GM12878 (cell line): ENCODE data around the gene VPS13C. TPM values are rescaled to one million over a fixed set of nuclear protein-coding genes. Genes with fewer than 3 reads are reported as not detected.
"Not testable (repeated sequence)": the region's sequence is repeated elsewhere in the genome, so short reads cannot be mapped to it uniquely, and the experiment has no call there.

Experiments used
- ATAC-seq: fragments of 200-7000 bp; cut with Tn5 transposase; 3 replicates; pipeline ENCODE4 v1.9.1; 2020; ENCODE audit warnings: mild to moderate bottlenecking, moderate library complexity
- BruUV-seq: library from RNA; stranded (reverse); fragments of 400-500 nt; replicated peaks from 2 replicates; lab custom pipeline; 2021; lab: Mats Ljungman, UMichigan
- CTCF ChIA-PET: fragments of 300-600 bp; sonication (Branson Sonifier 250); formaldehyde crosslinking; extraction: SDS; loops from one replicate; lab custom pipeline; 2021; ENCODE audit warnings: inconsistent platforms; lab: Yijun Ruan, JAX
- POLR2A ChIA-PET: fragments of 350-600 bp; formaldehyde crosslinking; extraction: SDS; loops from one replicate; lab custom pipeline; 2021; ENCODE audit warnings: inconsistent platforms; lab: Charles Lee
- RAD21 ChIA-PET: fragments of 300-600 bp; sonication (Branson Sonifier 250); formaldehyde crosslinking; loops from one replicate; lab custom pipeline; 2023; ENCODE audit warnings: antibody characterized with exemption; ENCODE audit not compliant: unreplicated experiment; lab: Charles Lee
- SMC1A ChIA-PET: fragments of 300-600 bp; sonication (Branson Sonifier 250); formaldehyde crosslinking; loops from one replicate; lab custom pipeline; 2023; ENCODE audit not compliant: unreplicated experiment, uncharacterized antibody; lab: Charles Lee
- DNase-seq: peaks from one replicate; pipeline ENCODE4 v3.0.0-alpha.2; 2011; ENCODE audit warnings: low read depth, low spot score
- FAIRE-seq: peaks from 3 replicates; lab custom pipeline; 2011; peaks lifted over from hg19 to GRCh38; lab: Jason Lieb, UNC
- H2AFZ ChIP-seq: 2 replicates; pipeline ENCODE4 v1.6.0; 2011; ENCODE audit warnings: low read depth, low read length, control low read depth; ENCODE audit not compliant: control insufficient read depth
- H3K27ac ChIP-seq: 2 replicates; pipeline ENCODE4 v1.5.1; 2011; ENCODE audit warnings: control low read depth; ENCODE audit not compliant: control insufficient read depth, insufficient read depth
- H3K27me3 ChIP-seq, 2 experiments: replicated peaks in 1 of 2; 2 replicates each; pipeline versions ENCODE4 v1.6.0 to v1.6.1; 2011; ENCODE audit warnings: low read length in 1 of 2; ENCODE audit not compliant: control insufficient read depth in 2 of 2, insufficient read depth in 2 of 2
- H3K36me3 ChIP-seq, 2 experiments: 2 replicates each; pipeline ENCODE4 v1.5.1; 2011; ENCODE audit warnings: low read length in 1 of 2; ENCODE audit not compliant: control insufficient read depth in 2 of 2, insufficient read depth in 2 of 2
- H3K4me1 ChIP-seq: 2 replicates; pipeline ENCODE4 v1.6.1; 2011; ENCODE audit warnings: mild to moderate bottlenecking, low read length, moderate library complexity, mixed read lengths; ENCODE audit not compliant: control insufficient read depth, insufficient read depth
- H3K4me2 ChIP-seq: 2 replicates; pipeline ENCODE4 v1.6.0; 2011; ENCODE audit warnings: control low read depth; ENCODE audit not compliant: control insufficient read depth, insufficient read depth
- H3K4me3 ChIP-seq: fragments of 200-600 bp; sonication (generic); 2 replicates; pipeline ENCODE4 v1.5.1; 2016
- H3K79me2 ChIP-seq: 2 replicates; pipeline ENCODE4 v1.6.0; 2011; ENCODE audit warnings: low read length; ENCODE audit not compliant: control insufficient read depth, insufficient read depth
- H3K9ac ChIP-seq: 2 replicates; pipeline ENCODE4 v1.8.0; 2011; ENCODE audit warnings: low read length, control low read depth, mixed read lengths; ENCODE audit not compliant: control insufficient read depth, insufficient read depth
- H3K9me3 ChIP-seq: replicated peaks from 3 replicates; pipeline ENCODE4 v1.5.1; 2011; ENCODE audit warnings: mild to moderate bottlenecking, low read length; ENCODE audit not compliant: control insufficient read depth, insufficient read depth
- H4K20me1 ChIP-seq: 2 replicates; pipeline ENCODE4 v1.6.0; 2011; ENCODE audit not compliant: control insufficient read depth, insufficient read depth
- BMI1 ChIP-seq: fragments of 450-650 bp; IDR thresholded peaks from 2 replicates; pipeline ENCODE4 v1.6.1; 2016; ENCODE audit warnings: mild to moderate bottlenecking, moderate library complexity, borderline replicate concordance
- CBFB ChIP-seq: IDR thresholded peaks from 2 replicates; pipeline ENCODE4 v1.6.1; 2016; ENCODE audit warnings: antibody characterized with exemption, low read depth
- KDM1A ChIP-seq: fragments of 200-600 bp; sonication (generic); IDR thresholded peaks from 2 replicates; pipeline ENCODE4 v1.6.1; 2016; ENCODE audit warnings: borderline replicate concordance
- PML ChIP-seq: IDR thresholded peaks from 2 replicates; pipeline ENCODE4 v1.6.1; 2012; ENCODE audit warnings: low read length, inconsistent platforms
- RBBP5 ChIP-seq: fragments of 200-600 bp; sonication (generic); conservative IDR thresholded peaks from 2 replicates; pipeline ENCODE4 v1.6.1; 2016
- SIN3A ChIP-seq: IDR thresholded peaks from 2 replicates; pipeline ENCODE4 v1.6.1; 2012; ENCODE audit warnings: low read depth, low read length, improper control_type of control experiment
- WGBS: methylation state at CpG from one replicate; pipeline ENCODE4 v1.1.6; 2016; ENCODE audit warnings: low lambda C conversion rate; ENCODE audit not compliant: insufficient replicate concordance, insufficient coverage; ENCODE audit errors: missing lambda C conversion rate; 5-methylcytosine and 5-hydroxymethylcytosine counted together
- in situ Hi-C: fragments of 300-500 bp; cut with MboI; formaldehyde crosslinking; loops from 9 replicates; pipeline ENCODE4 v1.14.3; 2018; ENCODE audit warnings: mixed read lengths
- intact Hi-C: fragments of 100-400 bp; cut with micrococcal nuclease; formaldehyde crosslinking; loops from one replicate; pipeline ENCODE4 v1.14.2; 2022; ENCODE audit not compliant: unreplicated experiment
- polyA plus RNA-seq, 11 experiments: library from polyadenylated mRNA; depleted of rRNA in 4 of 11; unstranded in 6 of 11; stranded (reverse) in 5 of 11; fragments of >200 nt; fragmentation: Nextera tagmentation in 4 of 11; fragmentation: Illumina TruSeq in 1 of 11; extraction: Ambion mirVana in 4 of 11; extraction: Trizol in 1 of 11; gene quantifications; 1 replicate in 1 of 11; 2 replicates in 10 of 11; pipeline versions ENCODE4 v1.2.1 to v1.2.3, GENCODE V29; 2011 to 2016; ENCODE audit warnings: inconsistent platforms in 2 of 11, missing spikeins in 2 of 11, low read depth in 1 of 11
- total RNA-seq, 4 experiments: library from RNA; depleted of rRNA in 3 of 4; stranded (reverse); fragments of >200 nt in 3 of 4; fragmentation: Illumina TruSeq in 1 of 4; extraction: Trizol in 1 of 4; gene quantifications; 2 replicates each; pipeline versions ENCODE4 v1.2.1 to v1.2.3, GENCODE V29; 2013 to 2021
- TF ChIP-seq, protein P1 (sequence below): fragments of 450-650 bp; IDR thresholded peaks from 2 replicates; pipeline ENCODE4 v1.6.1; 2014; ENCODE audit warnings: mild to moderate bottlenecking
- TF ChIP-seq, protein P2 (sequence below): fragments of 450-650 bp; formaldehyde crosslinking; IDR thresholded peaks from 2 replicates; pipeline ENCODE4 v1.4.0; 2020; ENCODE audit warnings: mild to moderate bottlenecking, moderate library complexity

VPS13C gene
- total and polyA plus RNA-seq, 10 of the 15 experiments (the other 5 are each of a cell fraction or from before 2014, with no cell fraction given) = 9.3 to 53.1 (median 31.8) TPM

DNA sequence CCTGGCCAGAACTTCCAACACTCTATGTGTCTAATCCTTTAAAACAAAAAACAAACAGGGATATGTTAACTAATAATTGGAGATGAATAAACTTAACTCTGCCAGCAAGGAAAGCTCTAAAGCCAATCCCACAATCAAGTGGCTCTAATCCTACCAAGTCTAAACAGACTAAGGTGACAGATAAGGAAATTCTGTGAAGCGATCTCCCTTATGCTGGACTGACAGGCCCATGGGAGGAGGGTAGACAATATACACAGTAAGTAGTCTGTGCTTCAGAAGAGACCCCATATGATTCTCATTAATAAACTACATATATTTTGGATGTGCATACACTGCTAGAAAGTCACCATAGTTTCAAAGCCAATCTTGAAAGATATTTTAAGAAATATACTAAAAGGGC lies 10.1 kb downstream of the VPS13C start (continued):
- TF ChIP-seq, protein P1, sequence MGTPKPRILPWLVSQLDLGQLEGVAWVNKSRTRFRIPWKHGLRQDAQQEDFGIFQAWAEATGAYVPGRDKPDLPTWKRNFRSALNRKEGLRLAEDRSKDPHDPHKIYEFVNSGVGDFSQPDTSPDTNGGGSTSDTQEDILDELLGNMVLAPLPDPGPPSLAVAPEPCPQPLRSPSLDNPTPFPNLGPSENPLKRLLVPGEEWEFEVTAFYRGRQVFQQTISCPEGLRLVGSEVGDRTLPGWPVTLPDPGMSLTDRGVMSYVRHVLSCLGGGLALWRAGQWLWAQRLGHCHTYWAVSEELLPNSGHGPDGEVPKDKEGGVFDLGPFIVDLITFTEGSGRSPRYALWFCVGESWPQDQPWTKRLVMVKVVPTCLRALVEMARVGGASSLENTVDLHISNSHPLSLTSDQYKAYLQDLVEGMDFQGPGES = no peak
- TF ChIP-seq, protein P2, sequence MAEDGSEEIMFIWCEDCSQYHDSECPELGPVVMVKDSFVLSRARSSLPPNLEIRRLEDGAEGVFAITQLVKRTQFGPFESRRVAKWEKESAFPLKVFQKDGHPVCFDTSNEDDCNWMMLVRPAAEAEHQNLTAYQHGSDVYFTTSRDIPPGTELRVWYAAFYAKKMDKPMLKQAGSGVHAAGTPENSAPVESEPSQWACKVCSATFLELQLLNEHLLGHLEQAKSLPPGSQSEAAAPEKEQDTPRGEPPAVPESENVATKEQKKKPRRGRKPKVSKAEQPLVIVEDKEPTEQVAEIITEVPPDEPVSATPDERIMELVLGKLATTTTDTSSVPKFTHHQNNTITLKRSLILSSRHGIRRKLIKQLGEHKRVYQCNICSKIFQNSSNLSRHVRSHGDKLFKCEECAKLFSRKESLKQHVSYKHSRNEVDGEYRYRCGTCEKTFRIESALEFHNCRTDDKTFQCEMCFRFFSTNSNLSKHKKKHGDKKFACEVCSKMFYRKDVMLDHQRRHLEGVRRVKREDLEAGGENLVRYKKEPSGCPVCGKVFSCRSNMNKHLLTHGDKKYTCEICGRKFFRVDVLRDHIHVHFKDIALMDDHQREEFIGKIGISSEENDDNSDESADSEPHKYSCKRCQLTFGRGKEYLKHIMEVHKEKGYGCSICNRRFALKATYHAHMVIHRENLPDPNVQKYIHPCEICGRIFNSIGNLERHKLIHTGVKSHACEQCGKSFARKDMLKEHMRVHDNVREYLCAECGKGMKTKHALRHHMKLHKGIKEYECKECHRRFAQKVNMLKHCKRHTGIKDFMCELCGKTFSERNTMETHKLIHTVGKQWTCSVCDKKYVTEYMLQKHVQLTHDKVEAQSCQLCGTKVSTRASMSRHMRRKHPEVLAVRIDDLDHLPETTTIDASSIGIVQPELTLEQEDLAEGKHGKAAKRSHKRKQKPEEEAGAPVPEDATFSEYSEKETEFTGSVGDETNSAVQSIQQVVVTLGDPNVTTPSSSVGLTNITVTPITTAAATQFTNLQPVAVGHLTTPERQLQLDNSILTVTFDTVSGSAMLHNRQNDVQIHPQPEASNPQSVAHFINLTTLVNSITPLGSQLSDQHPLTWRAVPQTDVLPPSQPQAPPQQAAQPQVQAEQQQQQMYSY (CRISPR knock-in tag) = no peak
- TF ChIP-seq KDM1A (no peak), BMI1 (no peak), CBFB (no peak), PML (no peak), SIN3A (no peak), RBBP5 (no peak)

DNA sequence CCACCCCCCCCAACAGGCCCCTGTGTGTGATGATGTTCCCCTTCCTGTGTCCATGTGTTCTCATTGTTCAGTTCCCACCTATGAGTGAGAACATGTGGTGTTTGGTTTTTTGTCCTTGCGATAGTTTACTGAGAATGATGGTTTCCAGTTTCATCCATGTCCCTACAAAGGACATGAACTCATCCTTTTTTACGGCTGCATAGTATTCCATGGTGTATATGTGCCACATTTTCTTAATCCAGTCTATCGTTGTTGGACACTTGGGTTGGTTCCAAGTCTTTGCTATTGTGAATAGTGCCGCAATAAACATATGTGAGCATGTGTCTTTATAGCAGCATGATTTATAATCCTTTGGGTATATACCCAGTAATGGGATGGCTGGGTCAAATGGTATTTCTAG lies 12.0 kb downstream of the VPS13C start:
- DNase-seq, H2AFZ ChIP-seq, SMC1A ChIA-PET, intact Hi-C loops, RAD21 ChIA-PET, FAIRE-seq, H3K9ac ChIP-seq, ATAC-seq, CTCF ChIA-PET, H3K4me3 ChIP-seq, H3K27me3 ChIP-seq, BruUV-seq, POLR2A ChIA-PET, H3K36me3 ChIP-seq, H3K9me3 ChIP-seq, H3K27ac ChIP-seq, H3K4me2 ChIP-seq, in situ Hi-C loops, H4K20me1 ChIP-seq: not testable (repeated sequence)
- Histone ChIP-seq H3K4me1 (peaks cover 15% of the 10 kb centered on the region), H3K79me2 (peaks cover 46% of the 10 kb centered on the region)
- WGBS = 82% methylated on average over 3 of the region's 4 CpGs
